ENCODE data around the gene CEACAM19.

DNA sequence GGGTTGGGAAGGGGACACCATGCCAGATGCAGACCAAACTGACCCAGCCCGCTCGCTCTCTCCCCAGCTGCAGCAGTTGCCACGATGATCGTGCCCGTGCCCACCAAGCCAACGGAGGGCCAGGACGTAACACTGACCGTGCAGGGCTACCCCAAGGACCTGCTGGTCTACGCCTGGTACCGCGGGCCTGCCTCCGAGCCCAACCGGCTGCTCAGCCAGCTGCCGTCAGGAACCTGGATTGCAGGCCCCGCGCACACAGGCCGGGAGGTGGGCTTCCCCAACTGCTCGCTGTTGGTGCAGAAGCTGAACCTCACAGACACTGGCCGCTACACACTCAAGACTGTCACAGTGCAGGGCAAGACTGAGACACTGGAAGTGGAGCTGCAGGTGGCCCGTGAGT, 36.5 kb downstream of the CEACAM19 start:
- no peak for TF ChIP-seq EZH2 (IDR thresholded peaks at IDR 0.05; ENCODE audit: low read depth)
- TF ChIP-seq, protein P1, sequence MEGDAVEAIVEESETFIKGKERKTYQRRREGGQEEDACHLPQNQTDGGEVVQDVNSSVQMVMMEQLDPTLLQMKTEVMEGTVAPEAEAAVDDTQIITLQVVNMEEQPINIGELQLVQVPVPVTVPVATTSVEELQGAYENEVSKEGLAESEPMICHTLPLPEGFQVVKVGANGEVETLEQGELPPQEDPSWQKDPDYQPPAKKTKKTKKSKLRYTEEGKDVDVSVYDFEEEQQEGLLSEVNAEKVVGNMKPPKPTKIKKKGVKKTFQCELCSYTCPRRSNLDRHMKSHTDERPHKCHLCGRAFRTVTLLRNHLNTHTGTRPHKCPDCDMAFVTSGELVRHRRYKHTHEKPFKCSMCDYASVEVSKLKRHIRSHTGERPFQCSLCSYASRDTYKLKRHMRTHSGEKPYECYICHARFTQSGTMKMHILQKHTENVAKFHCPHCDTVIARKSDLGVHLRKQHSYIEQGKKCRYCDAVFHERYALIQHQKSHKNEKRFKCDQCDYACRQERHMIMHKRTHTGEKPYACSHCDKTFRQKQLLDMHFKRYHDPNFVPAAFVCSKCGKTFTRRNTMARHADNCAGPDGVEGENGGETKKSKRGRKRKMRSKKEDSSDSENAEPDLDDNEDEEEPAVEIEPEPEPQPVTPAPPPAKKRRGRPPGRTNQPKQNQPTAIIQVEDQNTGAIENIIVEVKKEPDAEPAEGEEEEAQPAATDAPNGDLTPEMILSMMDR (conservative IDR thresholded peaks at IDR 0.05), result no peak
